Gastrocnemius medialis (tissue), 4 donors: ENCODE results near the gene TAF13.

ENCODE experiments used
- POLR2A ChIP-seq, 2 donors: fragments of 450-650 bp; IDR thresholded peaks; one replicate each; pipeline ENCODE4 v1.6.1; 2017; ENCODE audit warnings: antibody characterized with exemption in 2 of 2, mild to moderate bottlenecking in 2 of 2, moderate library complexity in 2 of 2
- TF ChIP-seq, protein P1 (sequence below), 5 experiments: fragments of 450-650 bp in 3 of 5; fragments of 200-600 bp in 2 of 5; sonication (generic) in 2 of 5; IDR thresholded peaks in 4 of 5; conservative IDR thresholded peaks in 1 of 5; 1 replicate in 4 of 5; 2 replicates in 1 of 5; pipeline ENCODE4 v1.5.1; 2016 to 2019; ENCODE audit warnings: antibody characterized with exemption in 5 of 5, mild to moderate bottlenecking in 3 of 5, moderate library complexity in 3 of 5

DNA sequence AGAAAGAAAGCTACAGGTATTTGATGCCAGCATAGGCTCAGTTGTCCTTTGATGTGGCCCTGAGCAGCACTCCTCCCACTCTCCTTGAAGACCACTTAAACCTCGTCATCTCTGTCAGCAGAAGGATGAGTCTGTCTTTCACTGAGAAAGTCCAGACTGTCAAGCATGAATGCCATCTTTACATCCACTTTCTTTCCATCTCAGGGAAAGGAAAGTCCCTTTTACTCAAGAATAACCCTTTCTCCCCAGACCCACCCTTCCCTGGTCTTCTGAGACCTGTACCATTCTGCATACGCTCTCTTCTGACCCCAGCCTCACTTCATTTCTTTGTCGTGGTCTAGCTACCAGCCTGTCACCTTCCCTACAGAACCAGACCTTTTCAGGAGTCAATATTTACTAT is 34.1 kb upstream of the TAF13 start:
- TF ChIP-seq, protein P1, sequence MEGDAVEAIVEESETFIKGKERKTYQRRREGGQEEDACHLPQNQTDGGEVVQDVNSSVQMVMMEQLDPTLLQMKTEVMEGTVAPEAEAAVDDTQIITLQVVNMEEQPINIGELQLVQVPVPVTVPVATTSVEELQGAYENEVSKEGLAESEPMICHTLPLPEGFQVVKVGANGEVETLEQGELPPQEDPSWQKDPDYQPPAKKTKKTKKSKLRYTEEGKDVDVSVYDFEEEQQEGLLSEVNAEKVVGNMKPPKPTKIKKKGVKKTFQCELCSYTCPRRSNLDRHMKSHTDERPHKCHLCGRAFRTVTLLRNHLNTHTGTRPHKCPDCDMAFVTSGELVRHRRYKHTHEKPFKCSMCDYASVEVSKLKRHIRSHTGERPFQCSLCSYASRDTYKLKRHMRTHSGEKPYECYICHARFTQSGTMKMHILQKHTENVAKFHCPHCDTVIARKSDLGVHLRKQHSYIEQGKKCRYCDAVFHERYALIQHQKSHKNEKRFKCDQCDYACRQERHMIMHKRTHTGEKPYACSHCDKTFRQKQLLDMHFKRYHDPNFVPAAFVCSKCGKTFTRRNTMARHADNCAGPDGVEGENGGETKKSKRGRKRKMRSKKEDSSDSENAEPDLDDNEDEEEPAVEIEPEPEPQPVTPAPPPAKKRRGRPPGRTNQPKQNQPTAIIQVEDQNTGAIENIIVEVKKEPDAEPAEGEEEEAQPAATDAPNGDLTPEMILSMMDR (IDR thresholded peaks at IDR 0.05 in 4 of 5, conservative IDR thresholded peaks at IDR 0.05 in 1 of 5), result no peak
- no peak for TF ChIP-seq POLR2A (IDR thresholded peaks at IDR 0.05)
